Activated CD4-positive, alpha-beta T cell treated with anti-CD3 and anti-CD28 coated beads, Interleukin-2, amount 50 U/mL, for 1 hour (primary cell): Measurements from ENCODE around the gene HOXD8.

Experiments
- DNase-seq: peaks from one replicate; pipeline ENCODE4 v3.0.0-alpha.2; 2020

Gene HOXD8

DNA sequence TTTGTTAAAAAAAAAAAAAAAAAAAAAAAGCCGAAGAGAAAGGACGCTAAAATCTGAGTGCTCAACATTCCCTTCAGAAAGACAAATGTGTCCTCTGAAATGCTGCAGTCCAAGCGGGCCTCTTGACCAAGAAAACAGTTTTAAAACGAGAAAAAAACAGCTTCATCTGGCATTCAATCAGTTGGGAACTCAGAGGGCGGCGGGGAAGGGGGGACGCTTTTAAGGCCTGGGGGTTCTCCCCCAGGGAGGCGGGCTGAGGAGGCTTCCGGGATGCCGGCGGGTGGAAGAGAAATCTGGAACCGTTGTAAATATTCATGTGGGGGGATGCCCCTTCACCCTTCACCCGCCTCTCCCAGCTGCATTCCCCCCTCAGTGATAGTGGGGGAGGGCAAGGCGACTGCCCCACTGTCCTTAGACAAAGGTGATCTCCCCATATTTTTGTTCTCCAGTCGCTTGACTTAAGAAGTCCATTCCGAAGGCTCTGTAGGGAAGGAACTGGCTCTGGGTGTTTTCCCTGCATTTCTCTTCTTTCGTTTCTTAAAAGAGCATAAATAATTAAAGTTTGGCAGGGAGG is 25.7 kb upstream of the HOXD8 start:
- DNase-seq = no peak

DNA sequence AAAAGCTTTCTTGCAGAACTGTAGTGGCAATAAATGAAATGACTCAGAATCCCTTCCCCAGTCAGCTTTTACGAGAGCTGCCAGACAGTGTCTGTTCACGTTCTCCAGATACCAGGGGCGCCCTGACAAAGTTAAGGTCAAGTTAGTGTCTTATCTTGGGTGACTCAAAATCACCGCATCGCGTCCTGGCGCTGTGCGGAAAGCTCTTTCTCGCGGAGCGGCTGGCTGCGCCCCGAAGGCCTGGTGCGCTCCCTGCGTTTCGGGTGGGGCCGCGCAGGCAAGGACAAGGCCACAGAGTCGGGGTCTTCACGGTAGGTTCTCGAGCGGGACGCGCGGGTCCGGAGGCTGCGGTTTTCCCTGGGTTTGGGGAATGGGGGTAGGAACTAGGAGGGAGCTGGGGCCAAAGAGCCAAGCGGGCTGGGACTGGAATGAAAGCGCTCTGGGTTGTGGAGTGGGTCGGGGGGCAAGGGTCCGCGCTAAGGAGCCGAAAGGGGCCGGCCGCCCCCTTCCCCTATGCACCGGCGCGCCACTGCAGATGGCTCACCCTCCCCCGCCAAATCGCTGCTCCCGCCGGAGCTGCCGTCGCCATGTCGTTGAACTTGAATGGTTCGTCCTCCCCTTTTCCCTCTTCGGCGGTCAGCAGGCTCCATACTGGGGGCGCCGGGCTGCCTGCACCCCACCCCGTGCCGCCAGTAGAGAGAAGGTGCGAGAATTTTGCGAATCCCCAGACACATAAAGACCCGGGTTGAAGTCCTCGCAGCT is 25.0 kb upstream of the HOXD8 start:
- DNase-seq = no peak

DNA sequence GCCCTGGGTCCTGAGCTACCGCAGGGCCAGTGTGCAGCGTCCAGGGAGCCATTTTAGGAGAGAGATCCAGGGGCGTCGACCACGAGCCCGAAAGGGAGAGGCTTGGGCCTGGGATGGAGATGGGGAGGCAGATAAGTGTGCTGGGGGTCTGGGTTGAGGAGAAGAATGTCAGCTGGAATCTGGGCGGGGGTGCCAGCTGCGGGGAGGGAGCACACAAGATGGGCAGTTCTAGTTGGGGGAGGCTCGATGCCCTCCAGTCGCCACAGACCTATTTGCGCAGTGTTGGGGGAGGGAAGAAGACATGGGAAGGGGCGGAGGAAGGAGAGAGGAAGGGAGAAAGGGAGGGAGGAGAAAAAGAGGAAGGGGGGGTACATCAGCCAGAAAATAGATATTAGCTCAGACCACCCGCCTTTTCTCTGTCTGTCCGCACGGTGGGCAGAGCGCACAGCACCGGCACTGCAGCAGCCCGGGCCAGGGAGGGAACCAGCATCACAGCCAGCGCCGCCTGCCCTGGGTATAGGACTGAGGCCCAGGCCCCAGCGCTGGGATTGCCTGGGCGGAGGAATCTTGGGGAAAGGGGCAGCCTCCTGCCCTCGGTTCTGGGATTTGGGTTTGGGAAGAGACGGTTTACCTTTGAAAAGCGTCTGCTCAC is 24.3 kb upstream of the HOXD8 start:
- DNase-seq = no peak

DNA sequence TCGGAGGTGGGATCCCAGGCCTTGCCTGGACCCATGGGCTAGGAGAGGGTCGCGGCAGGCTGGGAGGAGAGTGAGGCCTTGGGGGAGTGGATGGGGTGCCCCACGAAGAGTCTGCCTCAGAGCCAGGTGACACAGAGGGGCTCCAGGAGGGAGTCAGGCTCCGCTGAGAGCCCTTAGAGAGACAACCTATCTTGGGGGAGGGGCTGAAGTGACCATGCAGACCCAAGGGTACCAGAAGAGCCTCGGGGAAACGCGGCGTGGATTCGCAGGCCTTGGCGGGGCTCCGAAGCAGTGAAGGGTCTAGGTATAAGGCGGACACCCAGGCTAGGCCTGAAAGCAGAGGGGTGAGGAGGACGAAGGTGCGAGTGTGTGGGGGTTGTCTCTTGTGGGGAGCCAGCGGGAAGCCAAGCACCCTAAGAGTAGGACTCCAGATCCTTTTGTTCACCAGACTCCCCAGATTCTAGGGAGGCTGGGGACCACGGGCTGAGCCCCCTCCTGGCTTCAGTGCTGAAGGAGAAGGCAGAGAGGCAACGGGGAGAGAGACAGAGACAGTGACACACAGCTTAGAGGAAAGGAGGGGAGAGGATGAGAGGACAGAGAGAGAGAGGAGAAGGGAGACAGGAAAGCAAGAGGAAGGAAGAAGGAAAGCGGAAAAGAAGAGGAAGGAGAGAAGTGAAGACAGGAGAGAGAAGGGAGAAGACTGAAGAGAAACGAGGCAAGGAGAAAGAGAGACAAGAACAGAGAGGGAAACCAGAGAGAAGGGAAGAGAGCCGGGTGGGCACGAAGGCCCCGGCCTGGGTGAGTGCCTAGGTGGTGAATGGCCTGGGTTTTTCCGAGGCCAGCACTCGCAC is 23.6 kb upstream of the HOXD8 start:
- no peak for DNase-seq

DNA sequence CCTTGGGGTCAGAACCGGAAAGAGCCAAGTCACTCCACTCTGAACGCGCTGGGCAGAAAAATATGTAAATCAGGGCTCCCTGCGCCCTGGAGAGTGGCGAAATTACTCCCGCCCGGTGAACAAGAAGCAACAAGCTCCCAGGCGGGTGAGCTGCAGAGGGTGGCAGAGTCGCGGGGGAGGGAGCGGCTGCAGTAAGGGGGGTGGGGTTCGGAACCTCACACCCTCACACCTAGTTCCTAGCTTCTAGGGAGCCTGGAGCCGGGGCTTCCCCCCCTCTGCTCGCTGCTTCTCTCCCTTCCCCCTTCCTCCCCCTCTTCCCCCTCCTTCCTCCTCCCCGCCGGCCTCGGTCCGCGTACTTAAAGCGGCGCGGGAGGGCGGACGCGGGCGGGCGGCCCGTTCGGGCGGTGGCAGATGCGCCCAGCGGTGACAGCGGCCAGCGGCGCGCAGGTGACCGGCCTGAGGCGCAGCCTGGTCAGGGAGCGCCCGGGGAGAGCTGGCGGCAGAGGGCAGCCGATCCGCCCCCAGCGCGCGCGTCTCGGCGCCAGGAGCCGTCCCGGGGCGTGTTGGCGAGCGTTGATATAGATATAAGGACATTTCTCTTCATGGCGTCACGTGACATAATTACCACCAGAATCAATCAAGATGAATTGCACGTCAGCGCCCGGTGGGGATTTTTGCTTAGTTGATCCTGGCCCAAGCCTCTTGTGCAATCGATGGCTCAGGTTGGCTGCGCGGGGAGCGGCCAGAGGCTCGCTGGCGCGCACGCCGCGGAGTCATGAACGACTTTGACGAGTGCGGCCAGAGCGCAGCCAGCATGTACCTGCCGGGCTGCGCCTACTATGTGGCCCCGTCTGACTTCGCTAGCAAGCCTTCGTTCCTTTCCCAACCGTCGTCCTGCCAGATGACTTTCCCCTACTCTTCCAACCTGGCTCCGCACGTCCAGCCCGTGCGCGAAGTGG is 22.6 kb upstream of the HOXD8 start, which contains the start of gene HOXD11:
Gene HOXD11, plus strand, starts transcription at position 700 of the 959 bp plus-strand sequence. Its CDS starts 76 bp downstream, at position 776.
- no peak for DNase-seq

DNA sequence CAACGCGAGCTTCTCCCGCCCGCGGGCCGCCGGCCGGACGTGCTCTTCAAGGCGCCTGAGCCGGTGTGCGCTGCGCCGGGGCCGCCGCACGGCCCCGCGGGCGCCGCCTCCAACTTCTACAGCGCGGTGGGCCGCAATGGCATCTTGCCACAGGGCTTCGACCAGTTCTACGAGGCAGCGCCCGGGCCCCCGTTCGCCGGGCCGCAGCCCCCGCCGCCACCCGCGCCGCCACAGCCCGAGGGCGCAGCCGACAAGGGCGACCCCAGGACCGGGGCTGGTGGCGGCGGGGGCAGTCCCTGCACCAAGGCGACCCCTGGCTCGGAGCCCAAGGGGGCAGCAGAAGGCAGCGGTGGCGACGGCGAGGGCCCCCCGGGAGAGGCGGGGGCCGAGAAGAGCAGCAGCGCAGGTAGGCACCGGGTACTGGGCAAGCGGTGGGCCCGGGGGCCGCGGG is 21.7 kb upstream of the HOXD8 start:
- DNase-seq = no peak

DNA sequence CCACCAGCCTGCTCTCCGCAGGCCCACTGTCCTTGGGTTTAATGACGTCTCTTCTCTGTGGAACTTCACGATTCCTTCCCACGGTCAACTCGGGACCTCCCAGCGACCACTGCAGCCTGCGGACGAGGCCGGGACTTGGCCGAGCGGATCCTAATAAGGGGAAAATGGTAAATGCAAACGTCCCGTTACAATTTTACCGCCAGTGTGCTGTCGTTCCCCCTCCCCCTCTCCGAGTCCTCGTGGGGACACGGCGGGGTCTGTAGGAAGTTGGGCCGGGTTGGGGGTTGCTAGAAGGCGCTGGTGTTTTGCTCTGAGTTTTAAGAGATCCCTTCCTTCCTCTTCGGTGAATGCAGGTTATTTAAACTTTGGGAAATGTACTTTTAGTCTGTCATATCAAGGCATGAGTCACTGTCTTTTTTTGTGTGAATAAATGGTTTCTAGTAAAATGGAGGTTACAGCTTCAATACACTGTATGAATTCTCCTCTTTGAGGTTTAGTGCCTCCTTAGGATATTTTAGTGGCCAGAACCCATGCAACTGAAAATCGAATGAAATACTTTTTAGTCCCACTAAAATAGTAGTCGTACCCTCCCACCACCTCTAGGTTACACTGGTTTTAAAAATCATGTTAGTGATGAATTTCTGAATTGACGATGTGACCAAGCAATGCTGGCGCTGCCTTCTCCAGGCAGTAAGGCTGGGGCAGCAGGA is 20.2 kb upstream of the HOXD8 start:
- no peak for DNase-seq

DNA sequence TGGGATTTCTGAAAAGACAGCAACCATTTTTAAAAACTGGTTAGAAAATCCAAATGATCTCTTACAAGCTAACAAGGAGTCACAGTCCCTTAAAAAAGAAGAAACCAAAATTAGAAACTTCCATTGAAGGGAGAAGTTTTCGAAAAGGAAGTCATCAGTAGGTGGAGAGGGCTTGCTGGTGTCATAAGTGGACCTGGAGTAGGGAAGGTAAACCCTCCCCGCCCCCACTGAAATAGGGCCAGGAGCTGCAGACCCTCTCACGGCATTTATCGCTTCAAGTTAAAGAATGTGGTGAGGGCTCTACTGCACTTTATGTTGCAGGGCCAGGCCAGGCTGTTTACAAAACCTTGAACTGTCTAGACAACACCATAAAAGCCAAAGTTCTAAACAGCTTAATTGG is 19.6 kb upstream of the HOXD8 start:
- no peak for DNase-seq

DNA sequence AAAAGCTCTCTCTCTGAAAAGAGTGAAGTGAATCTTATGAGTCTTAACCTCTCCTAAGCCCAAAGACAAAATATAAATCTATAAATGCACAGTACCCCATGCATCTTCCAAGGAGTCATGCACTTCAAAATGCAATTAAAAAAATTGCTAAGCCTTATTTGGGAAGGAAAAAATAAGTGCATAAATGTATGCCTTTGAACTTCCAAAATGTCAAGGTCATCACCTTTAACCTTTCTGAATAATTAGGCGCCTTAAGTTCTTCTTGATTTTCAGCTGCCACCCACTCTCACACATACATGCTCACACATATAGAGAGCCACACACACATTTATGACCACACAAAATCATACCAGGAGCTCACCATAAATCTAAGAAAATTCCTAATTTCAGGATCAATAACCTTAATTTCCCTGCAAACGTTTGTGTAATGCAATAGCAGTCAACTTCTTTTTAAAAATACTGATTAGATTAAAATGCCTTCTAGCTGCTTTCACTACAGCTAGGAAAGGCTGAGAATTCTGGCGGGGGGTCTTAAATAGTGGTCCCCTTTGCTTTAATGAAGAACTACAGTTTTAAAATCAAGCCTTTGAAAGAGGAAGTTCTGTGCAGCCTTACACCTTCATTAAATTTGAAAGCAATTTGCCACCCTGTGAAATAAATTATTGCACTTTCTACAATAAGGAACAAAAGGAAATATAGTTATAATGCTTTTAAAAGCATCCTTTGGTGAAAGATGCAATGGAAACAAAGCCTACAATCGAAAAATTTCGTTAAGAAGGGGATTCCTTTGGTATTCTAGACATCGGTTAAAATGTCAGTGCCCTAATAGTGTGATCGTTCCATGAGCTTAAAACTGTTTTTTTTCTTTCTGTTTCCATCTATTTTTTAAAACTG is 18.8 kb upstream of the HOXD8 start:
- DNase-seq = no peak

DNA sequence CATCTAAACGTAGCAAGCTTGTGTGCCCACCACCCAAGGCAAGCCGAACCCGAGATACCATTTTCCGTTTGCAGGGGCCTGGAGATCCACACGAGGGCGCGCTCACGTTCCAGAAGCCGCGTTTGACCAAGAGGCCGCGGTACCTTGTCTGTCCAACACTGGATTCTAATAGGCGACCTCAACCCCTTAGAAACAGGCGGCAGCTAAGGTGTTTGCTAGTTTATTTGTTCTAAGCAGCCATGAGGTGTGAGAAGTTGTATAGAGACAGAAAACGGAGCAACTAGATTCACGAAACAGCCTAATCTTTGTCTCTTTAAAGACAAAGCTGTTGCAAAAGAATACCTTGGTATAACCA is 18.2 kb upstream of the HOXD8 start:
- no peak for DNase-seq

DNA sequence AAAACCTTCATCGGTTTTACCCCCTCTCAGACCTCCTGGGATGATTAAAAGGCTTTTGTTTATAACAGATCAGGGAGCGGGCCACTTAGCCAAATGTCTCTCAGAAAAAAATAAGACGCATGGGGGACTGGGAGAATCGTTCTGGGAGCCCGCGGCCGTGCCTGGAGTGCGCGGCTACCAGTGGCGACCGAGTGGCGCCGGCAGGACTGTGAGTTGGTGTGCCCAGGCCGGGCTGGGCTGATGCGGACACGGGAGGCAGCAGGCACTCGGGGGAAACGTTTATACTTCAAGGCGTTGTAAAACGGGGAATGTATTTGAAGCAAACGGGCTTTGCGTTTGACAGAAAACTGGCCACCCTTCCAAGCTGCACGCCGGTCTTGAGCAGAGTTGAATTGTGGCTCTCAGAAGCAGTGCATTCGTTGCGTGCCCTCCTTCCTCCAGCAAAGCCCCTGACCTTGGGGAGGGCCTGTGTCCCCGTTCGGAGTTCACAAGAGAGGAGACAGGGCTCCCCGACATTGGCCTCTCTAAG is 17.6 kb upstream of the HOXD8 start:
- DNase-seq = no peak

DNA sequence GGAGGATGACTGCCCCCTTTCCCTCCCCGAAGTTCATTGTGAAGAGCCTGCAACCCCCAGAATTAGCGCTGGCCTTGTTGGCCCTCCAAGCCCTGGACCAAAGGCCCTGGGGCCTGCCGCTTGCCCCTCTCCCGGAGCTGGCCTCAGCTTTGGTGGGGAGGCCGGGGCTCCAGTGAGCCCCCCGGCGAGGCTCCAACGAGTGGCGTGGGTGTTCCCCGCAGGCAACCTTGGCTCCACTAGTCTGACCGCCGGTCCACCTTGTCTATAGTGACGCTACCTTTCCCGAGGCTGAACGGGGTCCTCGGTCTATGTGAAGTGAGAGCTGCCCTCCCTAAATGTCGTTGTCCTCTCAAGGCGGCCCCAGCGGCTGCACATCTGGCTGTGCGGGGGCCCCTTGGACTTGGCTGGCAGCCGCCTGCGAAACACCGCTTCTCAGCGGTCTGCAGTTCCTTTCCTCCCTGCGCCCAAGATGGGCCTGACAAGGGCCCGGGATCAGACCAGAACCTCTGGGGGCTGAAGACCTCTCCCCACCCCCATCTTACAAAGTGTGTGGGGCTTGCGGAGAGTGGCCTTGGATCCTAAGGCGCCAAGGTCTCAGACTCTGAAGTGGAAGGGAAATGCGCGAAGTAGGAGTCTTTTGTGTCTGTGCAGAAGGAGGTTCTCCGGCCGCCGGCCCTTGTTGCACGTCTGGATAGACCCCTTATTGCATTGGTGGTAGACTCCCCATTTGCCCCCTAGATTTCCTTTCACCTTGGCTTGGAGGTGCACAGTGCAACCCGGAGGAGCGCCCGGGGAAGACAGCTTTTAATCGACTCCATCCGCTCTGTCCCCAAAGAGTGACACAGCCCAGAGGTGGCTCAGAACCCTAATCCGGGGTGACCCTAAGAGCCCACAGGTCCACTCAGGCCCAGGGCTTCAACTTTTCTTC is 16.9 kb upstream of the HOXD8 start:
- no peak for DNase-seq

DNA sequence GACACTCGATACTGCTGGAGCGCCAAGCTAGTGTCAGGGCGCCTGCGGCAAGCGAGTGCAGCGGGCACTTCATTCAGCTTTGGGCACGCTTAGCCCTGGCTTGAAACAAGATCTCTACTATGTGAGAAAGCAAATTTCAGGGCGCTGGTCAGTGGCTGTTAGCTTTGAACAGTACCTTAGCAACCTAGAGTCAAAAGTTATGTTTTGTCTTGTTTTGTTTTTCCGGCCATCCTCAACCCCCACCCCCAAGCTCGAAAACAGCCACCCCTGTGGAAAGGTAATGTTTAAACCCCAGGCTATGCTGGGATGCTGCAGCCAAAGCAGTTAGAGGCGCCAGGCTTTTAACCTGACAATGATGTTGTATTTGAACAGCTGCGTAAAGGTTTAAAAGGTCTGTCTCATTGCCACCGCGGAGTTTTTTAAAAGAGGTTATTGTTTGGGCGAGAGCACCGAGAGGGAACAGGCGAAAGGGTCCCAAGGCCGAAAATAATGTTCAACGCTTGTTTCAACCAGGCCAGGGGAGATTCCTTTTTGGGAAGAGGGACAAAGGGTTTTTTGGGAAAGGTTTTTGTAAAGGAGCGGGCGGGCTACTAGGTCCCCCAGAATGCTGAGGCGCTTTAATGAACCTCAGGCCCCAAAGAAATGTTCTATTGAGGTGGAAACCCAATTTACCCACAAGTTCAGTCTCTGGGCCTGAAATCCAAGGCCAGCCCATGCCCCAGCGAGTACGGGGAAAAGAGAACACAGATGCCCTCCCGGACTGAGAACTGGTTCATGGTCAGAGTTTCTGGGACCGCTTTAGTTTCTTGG is 15.2 kb upstream of the HOXD8 start:
- no peak for DNase-seq

DNA sequence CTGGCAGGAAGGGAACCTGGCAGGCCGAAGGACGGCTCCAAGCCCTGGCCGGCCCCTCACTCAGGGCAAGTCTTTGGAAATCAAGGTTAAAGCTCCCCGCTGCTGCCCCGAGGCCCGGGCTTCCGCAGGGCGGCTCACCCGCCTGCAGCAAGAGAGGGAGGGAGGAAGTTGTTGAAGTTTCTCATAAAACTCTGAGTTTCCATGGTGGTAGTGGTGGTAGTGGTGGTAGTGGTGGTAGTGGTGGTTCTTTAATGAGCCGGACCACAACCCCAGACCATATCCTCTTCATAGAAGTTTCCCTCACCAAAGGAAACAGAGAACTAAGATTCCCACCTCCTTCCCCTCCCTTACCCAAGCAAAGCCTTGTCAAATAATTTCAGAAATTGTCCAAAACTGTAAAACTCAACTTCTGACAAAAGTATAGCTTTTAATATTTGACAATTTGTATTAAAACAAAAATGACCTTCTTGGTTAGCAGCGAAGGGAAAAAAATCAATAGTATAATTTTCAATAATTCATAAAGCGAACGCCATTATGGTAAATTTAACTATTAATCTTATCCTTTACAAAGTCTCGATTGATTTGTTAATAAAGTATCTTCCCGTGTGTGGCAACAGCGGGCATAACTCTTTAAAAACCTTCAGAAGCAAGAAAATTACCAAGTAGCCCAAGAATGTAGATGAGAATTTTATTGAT is 14.4 kb upstream of the HOXD8 start:
- no peak for DNase-seq

DNA sequence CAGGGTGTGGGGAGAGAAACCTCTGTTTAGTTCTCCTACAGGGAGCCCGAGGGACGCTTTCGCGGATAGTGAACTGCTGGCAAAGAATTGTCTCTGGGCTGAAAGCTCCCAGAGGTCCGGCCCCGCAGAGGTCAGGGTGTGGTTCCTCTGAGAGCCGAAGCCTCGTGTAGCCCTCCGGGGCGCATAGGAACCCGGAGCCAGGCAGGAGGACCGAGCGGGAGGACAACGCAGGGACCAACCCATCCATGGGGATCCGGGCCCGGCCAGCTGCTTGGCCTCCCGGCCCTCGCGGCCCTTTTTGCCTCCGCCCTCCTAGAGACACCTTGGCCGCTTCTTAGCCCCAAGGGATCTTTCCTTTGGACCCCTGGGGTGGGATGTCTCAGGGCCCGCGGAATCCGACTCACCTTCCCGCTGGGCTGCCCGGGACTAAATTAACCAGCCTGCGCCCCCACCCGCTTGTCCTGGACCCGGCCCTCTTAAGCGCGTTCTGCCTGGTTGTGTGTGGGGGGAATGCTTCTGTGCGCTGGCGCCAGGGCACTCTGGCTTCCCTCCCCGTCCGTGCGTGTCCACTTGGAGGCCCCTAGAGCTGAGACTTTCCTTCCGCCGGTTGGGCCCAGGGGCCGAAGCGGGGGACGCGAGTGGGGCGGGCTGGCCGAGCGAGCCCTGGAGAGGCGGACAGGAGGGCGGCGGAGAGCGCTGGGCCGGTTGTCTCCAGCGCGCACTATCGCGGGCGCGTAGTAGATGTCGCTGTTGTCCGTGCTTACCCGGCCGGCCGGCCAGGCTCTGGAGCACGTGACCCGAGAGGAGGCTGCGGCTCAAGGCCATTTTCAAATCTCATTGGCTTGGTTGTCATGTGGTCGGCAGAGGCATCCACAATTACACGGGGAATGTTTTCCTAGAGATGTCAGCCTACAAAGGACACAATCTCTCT is 13.4 kb upstream of the HOXD8 start, which contains the start of gene HOXD10:
Gene HOXD10, plus strand, starts transcription at position 896 of the 931 bp plus-strand sequence. CDS start 56 bp downstream, outside the sequence.
- DNase-seq = no peak
